ENCODE data around the gene KDSR.
"Not testable (repeated sequence)": the region's sequence is repeated elsewhere in the genome, so short reads cannot be mapped to it uniquely, and the experiment has no call there.

The KDSR gene

DNA sequence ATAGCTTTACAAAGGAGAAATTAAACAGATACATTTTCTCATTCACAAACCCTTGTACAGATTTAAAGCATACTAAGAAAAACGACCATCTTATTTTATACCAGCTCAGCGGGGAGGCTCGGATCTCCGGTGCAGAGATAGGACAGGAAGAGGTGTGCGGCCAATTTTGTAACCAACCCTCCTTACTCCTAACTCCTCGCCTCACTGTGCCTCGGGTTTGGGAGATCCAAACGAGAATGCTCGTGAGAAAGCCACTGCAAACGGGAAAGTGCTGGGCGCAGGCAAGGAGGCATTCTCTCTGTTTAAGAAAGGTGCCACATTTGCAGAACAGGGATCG, 1.2 kb downstream of the KDSR start:
- DNase-seq (ENCODE audit: low read depth): no peak

DNA sequence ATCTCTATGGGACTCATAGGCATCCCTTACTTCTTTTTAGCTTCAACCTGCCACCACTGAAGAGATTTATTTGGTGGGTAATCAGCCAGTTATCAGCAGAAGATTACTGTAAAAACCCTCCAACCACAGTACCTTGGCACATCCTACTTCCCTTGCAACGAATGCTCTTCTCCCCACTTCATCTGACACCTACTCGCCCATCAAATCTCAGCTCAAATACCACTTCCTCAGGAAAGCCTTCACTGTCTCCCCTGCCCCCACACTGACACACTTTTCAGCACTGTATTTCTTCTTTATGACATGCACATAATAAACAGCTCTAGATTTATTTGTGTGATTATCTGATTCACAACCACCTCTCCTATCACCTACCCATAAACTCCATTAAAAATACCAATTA, 3.1 kb downstream of the KDSR start:
- no peak for DNase-seq (ENCODE audit: low read depth)

DNA sequence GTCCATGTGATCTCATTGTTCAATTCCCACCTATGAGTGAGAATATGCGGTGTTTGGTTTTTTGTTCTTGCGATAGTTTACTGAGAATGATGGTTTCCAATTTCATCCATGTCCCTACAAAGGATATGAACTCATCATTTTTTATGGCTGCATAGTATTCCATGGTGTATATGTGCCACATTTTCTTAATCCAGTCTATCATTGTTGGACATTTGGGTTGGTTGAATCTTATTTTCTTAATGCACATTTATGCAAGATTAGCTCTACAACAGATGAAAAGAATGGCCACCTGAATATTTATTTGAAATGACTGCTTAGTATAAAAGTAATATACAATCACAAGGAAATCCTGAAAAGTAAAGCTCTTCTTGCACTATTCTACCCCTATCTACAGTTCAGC, 3.6 kb downstream of the KDSR start:
- DNase-seq (ENCODE audit: low read depth): not testable (repeated sequence)

DNA sequence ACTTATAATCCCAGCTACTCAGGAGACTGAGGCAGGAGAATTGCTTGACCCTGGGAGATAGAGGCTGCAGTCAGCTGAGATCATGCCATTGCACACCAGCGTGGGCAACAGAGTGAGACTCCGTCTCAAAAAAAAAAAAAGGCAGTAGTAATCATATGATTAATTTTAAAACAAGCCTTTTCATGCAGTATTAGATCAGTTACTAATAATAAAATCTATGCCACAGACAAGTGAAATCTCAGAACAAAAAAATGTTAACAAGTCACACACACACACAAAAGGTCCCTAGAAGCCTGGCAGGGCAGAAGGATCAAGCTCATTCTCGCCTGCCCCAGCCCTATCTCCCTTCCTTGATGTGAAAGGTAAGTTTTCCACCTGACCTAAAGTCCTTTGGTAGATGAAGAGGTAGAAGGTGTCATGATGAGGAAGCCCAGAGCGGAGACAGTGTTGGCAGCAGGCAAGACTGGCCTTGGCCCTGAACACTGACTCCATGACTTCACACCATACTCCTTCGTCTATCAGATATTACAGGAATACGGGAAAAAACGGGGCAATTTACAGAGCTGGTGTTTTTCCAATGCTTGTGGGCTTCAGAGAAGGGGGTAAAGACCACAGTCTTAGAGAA, 10.6 kb downstream of the KDSR start:
- DNase-seq (ENCODE audit: low read depth): no peak

DNA sequence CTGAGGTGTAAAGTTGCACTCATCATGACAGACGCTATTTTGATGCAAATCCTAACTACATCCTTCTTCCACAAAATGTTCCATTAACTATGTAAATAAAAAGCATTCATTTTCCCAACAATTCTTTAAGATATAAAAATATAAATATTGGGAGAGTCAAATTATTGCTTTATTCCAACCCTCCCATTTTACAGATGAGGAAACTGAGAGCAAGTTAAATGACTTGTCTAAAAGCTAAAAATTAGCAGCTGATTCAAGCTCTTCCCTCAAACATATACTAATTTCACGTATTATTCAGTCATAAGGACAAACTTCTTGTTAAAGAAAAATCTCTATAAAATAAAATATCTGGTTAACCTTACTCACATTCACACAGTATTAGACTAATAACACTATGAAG, 16.8 kb downstream of the KDSR start:
- DNase-seq (ENCODE audit: low read depth): no peak

DNA sequence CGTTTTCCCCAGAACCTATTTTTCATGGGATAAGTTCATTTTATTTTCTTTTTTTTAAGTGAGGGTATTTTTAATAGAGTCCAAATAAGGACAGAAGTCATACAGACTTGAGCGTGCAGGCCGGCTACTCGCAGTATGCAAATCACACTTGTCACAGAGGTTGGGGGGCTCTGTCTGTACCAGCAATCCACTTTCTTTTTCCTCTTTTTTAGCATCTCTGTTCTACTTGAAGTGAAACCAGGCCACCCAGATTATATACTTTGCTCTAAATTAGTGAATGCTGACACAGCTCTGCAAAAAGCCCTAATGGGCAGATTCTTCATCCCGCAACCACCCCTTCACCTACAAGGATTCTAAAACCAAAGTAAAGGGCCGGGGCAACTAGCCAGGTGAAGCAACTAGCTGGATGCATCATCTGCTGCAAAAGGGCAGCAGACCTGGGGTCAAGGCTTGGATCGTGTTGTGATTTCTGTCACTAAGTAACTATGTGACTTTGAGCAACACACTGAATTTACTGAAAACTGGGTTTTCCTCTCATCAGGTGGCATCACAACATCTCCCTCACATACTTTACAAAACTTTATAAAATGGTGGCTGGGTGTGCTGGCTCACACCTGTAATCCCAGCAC, 18.4 kb downstream of the KDSR start:
- no peak for DNase-seq (ENCODE audit: low read depth)

DNA sequence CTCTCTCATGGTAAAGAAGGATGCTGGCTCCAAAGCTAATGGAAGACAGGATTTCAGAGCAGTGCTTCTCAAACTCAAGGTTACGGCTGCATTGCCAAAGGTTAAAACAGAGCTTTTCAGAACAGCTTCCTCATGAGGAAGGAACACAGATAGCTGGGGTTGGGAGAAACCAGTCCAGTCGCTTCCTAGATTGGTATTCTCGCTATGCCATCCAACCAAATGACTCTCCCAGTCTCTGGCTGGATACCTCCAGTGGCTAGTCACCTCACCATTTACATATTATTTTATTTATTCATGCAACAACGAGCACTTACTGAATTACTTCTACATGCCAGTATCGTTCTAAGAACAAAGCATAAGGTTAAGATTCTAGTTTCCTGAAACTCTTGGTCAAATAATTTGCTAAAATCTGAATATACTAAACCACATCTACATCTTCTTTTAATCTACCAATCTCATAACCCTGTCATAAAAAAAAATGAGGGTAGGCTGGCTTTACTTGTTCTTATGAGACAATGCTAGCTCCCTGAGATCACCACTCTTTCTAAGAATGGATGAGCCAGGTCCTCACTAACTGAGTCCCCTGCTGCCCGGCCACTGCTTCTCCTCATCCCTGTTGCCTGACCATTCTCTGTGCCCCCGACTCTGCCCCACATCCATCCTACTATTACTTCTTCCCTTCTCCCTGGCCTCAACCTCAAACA, 20.4 kb downstream of the KDSR start:
- no peak for DNase-seq (ENCODE audit: low read depth)

DNA sequence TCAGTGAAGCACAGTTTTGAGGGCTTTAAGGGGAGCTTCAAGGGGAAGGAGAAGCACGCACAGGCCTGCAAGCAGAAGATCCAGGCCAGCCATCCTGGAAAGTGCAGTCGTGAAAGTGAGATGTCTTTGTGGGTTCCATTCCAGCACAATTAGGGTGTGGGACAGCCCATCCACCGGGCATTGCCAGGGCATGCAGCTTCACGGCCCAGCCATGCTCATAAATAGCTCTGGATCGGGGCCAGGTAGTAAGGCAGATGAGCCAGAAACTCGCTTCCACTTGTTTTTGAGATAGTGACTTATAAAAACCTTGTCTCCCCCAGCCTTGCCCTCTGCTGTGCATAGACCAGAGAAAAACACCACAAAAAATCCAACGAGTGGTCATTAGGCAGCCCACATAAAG, 21.0 kb downstream of the KDSR start:
- DNase-seq (ENCODE audit: low read depth): no peak

DNA sequence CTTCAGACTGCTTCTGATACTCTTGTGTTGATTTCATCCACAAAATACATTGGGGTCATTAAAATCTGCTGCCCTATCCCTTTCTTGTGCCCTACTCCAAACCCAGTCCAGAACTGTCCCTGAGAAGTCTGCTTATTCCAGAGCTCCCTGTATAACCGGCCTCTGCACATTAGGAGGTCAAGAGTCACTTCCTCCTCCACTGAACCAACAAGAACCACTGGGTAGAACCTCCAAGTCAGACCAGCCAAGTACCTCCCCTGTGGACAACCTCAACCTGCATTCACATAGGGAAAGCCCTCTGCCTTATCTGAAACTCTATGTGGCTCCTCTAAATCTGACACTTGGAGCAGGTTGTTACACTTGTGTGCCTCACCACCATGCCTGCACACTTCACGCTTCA, 22.1 kb downstream of the KDSR start:
- no peak for DNase-seq (ENCODE audit: low read depth)

DNA sequence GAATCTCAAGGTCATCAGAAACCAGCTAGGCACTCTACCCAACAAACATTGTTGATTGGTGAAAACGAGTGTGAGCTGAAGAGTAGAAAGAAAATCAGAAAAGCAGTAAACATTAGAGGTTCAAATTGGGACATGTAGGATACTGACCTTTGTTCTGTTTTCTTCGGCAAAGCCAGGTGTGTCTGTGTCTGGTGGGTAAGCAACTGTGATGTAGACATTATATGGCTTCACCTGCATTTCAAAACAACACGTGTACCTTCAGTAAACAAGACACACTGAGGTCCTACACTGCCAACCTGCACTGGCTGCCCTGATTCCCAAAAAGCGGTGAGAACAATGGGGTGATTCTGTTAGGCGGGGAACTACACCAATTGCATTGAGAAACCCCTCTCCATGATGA, 22.7 kb downstream of the KDSR start:
- no peak for DNase-seq (ENCODE audit: low read depth)

DNA sequence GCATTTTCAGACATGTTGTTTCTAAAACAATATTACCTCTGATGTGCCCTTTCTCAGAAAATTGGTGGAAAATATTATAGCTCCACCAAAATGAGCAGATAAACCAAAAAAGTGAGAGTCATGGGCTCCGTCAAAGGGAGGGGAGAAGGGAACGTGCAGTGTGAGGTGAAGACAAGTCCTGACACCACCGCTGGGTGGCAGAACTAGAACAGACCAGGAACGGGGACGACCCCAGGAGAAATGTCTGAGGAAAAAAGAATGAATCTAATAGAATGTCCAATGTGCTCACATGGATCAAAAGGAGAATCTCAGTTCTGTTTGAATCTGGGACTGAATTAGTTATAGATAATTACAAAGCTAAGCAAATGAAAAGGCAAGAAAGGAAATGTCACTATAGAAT, 24.8 kb downstream of the KDSR start:
- DNase-seq (ENCODE audit: low read depth): no peak

DNA sequence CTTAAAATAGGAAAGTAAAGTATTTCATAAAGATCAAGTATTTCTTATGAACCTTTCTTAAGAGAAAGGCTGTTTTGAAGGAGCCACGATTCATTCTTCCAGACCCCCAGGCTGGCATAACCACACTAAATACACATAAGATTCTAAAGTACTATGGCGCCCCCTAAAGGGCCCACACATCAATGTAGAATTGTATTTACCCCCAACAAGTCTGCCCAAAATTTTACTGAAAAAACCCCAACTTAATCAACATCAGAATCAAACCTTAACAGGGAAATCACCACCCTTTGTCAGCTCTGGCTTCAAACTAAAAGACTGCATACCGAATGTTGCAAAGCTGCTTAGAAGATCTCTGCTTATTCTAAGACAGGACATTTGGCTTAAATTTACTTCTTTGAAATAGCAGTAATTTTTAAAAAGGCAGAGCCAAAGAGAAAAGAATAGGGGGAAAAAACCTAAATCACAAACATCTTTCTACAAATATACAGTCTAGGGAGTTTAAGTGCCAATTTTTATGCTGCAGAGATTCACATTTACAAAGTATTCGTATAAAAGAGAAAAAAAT, 27.0 kb downstream of the KDSR start:
- no peak for DNase-seq (ENCODE audit: low read depth)

DNA sequence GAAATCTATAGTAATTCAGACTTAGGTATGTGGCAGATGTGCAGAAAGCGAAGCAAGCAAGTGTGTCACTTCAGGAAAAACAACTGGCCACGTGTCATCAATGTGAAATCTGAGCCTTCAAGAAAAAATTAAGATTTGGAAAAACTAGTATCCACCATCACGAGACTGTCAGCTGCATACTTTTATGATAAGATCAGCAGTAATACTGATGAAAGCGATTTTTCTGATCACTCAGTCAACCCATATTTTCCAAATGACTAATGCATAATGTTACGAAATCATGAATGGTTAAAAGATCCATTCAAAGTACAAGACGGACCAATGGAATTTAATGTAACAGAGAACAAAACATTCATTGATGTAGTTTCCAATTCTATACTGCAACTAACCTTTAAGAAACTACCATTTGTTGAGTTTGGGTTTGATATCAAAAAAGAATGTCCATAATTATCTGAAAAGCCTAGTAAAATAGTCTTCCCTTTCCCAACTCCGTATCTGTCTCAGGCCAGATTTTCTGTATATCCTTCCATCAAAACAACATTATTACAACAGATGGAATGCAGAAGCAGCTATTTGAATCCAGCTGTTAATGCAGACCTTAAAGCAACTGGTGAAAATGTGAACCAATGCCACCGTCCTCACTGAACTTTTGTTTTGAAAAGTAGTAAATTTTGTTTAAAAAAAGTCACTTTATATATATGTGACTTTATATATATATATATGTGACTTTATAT, 30.5 kb downstream of the KDSR start:
- no peak for DNase-seq (ENCODE audit: low read depth)

DNA sequence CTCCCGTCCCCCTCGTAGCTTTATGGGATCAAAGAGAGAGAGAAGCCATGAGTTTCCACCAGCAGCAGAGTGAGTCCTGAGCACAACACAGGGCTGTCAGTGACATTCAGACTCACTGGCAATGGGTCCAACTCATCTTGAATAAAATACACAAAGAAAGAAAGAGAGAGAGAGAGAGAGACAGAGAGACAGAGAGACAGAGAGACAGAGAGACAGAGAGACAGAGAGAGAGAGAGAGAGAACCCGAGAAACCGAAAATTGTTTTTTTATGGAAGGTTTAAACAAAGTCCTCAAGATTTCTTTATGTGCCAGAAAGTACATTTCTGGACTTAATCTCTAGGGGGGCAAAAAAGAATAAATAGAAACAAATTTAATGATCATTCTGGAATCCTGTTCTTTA, 35.9 kb downstream of the KDSR start:
- no peak for DNase-seq (ENCODE audit: low read depth)

DNA sequence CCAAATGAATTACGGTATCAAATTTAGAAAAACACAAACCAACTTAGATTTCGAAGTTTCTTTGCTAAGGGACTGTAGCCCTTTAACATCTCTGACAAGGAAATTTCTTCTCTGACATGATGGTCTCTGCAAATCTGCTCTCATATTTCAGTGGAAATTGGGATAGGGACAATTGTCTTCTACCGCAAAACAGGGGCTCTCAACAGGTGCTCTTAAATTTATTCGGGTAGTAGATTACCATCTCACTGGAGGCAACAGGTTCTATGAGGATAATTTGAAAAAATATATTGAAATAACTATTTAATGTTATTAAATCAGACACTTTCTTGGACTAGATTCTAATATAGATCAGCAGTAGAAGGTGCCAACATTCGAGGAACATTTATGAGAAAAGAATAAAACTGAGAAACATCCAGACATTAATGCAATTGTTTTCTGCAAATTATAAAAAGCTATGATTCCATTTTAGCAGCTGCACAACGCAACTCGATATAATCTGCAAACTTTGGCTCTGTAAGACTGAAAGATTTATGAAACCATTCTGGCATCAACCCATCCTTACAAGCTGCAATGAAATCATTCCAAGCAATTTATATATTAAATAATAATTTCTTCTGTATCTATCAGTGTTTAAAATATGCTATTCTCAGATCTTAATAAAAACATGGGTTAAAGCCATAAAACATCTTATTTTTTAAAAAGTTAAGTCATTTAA, 37.4 kb downstream of the KDSR start:
- DNase-seq (ENCODE audit: low read depth): no peak

DNA sequence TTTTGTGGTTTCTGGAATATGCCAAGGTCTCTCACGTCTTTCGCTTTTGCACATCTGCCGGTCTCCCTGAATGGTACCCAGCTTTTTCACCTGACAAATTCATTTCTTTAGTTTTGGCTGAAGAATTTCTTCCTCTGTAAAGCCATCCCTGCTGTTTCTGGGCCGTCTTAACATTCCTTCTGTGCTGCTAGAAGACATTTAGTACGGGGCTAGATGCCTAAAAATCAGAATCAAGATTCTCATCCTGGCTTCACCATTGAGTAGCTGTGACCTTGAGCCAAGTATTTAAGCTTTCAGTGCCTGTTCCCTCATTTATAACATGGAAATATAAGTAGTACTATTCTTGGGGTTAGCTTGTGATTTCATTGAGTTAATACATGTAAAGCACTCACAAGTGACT, 41.0 kb downstream of the KDSR start:
- DNase-seq (ENCODE audit: low read depth): no peak

DNA sequence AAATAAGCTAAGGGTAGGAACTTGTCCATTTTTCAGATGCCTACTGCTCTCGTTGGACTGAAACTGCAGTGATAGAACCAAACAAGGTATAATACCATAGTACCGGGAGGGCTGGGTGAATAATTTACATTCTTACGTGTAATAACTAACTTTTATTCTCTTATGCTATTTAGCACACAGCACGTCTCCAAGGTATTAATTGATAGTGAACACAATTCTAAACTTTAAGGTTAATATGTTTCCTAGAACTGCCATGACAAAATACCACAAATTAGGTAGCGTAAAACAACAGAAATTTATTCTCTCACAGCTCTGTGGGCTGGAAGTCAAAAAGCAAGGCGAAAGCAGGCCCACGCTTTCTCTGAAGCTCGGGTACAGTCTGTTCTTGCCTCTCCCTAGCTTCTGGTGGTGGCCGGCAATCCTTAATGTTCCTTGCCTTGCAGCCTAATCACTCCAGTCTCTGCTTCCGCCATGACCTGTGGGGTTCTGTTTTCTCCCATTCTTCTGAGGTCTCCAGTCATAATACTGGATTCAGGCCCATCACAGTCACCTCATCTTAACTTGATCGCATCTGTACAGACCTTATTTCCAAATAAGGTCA, 41.8 kb downstream of the KDSR start:
- no peak for DNase-seq (ENCODE audit: low read depth)

DNA sequence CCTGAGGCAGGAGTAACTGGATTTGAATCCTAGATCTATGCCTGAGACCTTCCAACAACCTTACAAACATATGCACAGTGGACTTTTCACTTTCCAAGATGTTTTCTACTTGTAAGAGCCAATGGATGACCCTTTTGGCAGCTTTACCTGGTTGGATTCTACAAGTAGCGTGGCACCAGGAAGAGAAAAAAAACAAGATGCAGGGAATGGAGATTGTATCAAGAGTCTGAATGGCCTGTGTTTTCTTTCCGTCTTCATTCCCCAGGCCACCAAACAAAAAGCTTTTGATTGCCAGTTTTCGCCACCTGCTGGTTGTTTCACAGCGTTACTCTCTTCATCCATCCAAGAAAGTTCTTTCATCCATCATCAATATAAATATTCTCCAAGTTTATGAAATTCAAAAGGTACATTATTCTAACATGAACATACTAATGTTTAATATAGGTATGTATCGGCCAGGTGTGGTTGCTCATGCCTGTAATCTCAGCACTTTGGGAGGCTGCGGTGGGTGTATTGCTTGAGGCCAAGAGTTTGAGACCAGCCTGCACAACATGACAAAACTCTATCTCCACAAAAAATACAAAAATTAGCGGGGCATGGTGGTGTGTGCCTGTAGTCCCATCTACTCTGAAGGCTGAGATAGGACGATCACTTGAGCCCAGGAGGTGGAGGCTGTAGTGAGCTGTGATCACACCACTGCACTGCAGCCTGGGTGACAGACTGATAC, 43.9 kb downstream of the KDSR start:
- DNase-seq (ENCODE audit: low read depth): no peak

DNA sequence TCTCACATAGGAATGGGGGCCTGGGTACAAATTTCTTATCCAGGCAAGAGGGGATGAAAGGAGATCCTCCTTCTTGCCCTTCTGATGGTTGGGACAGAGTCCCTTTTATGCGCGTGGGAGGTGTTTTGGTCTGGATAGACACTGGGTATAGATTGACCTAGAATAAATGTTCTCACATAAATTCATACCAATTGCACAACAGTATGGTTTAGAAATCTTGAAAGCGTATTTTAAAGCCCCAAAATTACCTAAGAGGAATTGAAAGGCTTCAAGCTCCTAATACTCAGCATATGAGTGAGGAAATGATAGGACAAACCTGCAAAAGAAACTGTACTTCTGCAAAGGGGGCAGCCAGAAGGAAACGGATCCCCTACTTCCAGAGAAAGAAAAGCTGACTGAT, 44.8 kb downstream of the KDSR start:
- no peak for DNase-seq (ENCODE audit: low read depth)

DNA sequence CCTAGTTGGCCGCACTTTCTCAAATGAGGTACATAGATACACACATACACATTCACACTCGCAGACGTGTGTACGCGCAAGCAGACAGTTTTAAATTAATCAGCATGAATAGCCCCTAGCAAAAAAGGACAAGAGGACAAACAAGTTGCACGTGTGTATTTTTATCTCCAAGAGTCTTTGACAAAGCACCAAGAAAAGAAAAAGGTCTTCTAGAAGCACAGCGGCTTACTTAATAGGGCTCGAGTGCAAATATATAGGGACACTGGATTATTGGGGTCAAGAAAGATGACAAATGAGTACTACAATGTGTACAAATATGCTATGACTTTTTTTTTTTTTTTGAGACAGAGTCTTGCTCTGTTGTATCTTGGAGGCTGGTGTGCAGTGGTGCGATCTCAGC, 45.7 kb downstream of the KDSR start:
- DNase-seq (ENCODE audit: low read depth): no peak

DNA sequence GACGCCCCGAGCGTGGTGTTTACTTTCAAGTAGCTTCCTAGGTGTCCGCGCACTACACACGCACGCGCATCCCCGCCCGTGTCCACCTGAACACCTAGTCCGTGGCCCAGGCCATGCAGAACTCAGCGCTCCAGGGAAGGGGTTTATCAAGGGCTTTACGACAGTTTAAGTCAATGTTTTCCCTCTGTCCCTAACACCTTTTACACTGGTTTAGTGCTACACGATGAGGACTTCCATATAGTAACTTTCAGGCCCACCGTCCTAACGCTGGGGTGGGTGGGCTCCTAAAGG, 46.1 kb downstream of the KDSR start:
- DNase-seq (ENCODE audit: low read depth): no peak
